Ovary (tissue), 3 donors: ENCODE measurements around the gene IQSEC3.
"Not testable (repeated sequence)": the region's sequence is repeated elsewhere in the genome, so short reads cannot be mapped to it uniquely, and the experiment has no call there.

ENCODE experiments used
- EP300 ChIP-seq: sonication (generic); formaldehyde crosslinking; IDR thresholded peaks from one replicate; pipeline ENCODE4 v1.6.1; 2017; ENCODE audit warnings: antibody characterized with exemption
- POLR2A ChIP-seq: fragments of 450-650 bp; IDR thresholded peaks from one replicate; pipeline ENCODE4 v1.6.1; 2017; ENCODE audit warnings: antibody characterized with exemption, mild to moderate bottlenecking, moderate library complexity
- TF ChIP-seq, protein P1 (sequence below), 3 donors: fragments of 450-650 bp in 2 of 3; fragments of 200-600 bp in 1 of 3; IDR thresholded peaks; one replicate each; pipeline versions ENCODE4 v1.5.1 to v1.8.0; 2016 to 2022; ENCODE audit warnings: antibody characterized with exemption in 3 of 3, mild to moderate bottlenecking in 1 of 3
- donor health status: DM: no; HTN: no; CAD: no.

DNA sequence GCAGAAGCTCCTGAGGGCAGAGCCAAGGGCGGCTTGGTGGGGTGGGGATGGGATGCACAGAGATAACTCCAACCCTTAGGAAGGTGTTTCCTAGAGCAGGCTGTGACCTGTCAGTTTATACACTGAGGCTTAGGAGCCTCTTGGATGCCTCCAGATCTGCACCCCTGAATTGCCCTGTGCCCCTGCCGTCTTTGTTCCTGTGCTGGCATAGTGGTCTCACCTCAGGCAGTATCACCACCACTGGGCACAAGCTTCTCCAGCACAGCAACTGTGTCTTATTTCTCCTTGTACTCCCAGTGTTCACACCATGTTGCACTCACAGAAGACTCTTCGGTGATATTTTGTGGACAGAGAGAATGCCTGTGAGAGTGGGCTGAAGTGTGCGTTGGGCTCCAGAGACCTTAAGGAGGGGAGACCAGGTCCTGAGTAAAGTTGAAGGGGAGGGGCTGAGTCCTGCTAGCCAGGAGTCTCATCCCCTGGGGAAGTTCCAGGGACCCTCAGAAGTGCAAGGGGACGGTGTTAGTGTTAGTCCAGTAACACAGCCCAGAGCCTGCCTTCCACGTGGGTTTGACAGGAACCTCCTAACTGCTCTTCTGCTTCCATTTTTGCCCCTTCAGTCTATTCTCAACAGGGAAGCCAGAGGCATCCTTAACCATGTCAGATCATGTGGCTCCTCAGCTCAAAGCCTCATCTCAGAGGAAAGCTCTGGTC is 26.9 kb upstream of the IQSEC3 start:
- TF ChIP-seq, protein P1, sequence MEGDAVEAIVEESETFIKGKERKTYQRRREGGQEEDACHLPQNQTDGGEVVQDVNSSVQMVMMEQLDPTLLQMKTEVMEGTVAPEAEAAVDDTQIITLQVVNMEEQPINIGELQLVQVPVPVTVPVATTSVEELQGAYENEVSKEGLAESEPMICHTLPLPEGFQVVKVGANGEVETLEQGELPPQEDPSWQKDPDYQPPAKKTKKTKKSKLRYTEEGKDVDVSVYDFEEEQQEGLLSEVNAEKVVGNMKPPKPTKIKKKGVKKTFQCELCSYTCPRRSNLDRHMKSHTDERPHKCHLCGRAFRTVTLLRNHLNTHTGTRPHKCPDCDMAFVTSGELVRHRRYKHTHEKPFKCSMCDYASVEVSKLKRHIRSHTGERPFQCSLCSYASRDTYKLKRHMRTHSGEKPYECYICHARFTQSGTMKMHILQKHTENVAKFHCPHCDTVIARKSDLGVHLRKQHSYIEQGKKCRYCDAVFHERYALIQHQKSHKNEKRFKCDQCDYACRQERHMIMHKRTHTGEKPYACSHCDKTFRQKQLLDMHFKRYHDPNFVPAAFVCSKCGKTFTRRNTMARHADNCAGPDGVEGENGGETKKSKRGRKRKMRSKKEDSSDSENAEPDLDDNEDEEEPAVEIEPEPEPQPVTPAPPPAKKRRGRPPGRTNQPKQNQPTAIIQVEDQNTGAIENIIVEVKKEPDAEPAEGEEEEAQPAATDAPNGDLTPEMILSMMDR (IDR thresholded peaks at IDR 0.05) = not testable (repeated sequence)
- not testable (repeated sequence) for TF ChIP-seq POLR2A, EP300
